ENCODE data around the gene CLECL1.

- TF ChIP-seq EZH2 (IDR thresholded peaks at IDR 0.05; ENCODE audit: insufficient read depth, low read length), result no peak
- TF ChIP-seq CTCF (IDR thresholded peaks at IDR 0.05; ENCODE audit: insufficient read depth, low read depth, low read length), result no peak
Observed at GRCh38 chr12:9697619-9698018, 35.3 kb downstream of the CLECL1 start.

All from astrocyte (in vitro differentiated cells and primary cell).